H1 (cell line): ENCODE measurements around the gene TMEM272. TPM values are rescaled to one million over a fixed set of nuclear protein-coding genes. Genes with fewer than 3 reads are reported as not detected.

Experiments used
- CTCF ChIA-PET: fragments of 300-600 bp; sonication (Branson Sonifier 250); formaldehyde crosslinking; loops from one replicate; lab custom pipeline; 2021; ENCODE audit not compliant: partially characterized antibody; lab: Charles Lee
- POLR2A ChIA-PET: fragments of 300-600 bp; sonication (Branson Sonifier 250); formaldehyde crosslinking; loops from one replicate; lab custom pipeline; 2021; ENCODE audit warnings: inconsistent platforms; ENCODE audit not compliant: partially characterized antibody; lab: Charles Lee
- DNase-seq, 2 experiments: peaks; one replicate each; pipeline versions ENCODE4 v3.0.0 to v3.0.0-alpha.2; 2010 to 2022; ENCODE audit warnings: low spot score in 2 of 2, low read depth in 1 of 2, mixed read lengths in 1 of 2
- FAIRE-seq: peaks from 2 replicates; lab custom pipeline; 2011; peaks lifted over from hg19 to GRCh38; lab: Jason Lieb, UNC
- H2AFZ ChIP-seq: 2 replicates; pipeline ENCODE4 v1.8.1; 2012; ENCODE audit warnings: low read length, inconsistent platforms
- H2AK5ac ChIP-seq: 2 replicates; pipeline ENCODE4 v1.6.1; 2013; ENCODE audit warnings: low read depth, low read length
- H2BK120ac ChIP-seq: replicated peaks from 2 replicates; pipeline ENCODE3; 2013; ENCODE audit warnings: low read depth, low read length, inconsistent platforms
- H2BK12ac ChIP-seq: 2 replicates; pipeline ENCODE4 v1.6.1; 2013; ENCODE audit warnings: low read depth, low read length
- H2BK15ac ChIP-seq: 2 replicates; pipeline ENCODE4 v1.6.1; 2013; ENCODE audit warnings: low read length
- H2BK20ac ChIP-seq: 2 replicates; pipeline ENCODE4 v1.6.1; 2013; ENCODE audit warnings: low read length
- H2BK5ac ChIP-seq: 2 replicates; pipeline ENCODE4 v1.6.1; 2013; ENCODE audit warnings: low read depth, low read length
- H3K14ac ChIP-seq: 2 replicates; pipeline ENCODE4 v1.6.1; 2013; ENCODE audit warnings: inconsistent platforms; ENCODE audit not compliant: insufficient read length
- H3K18ac ChIP-seq: 2 replicates; pipeline ENCODE4 v1.6.1; 2013; ENCODE audit warnings: low read length; ENCODE audit errors: extremely low read depth
- H3K23ac ChIP-seq: 2 replicates; pipeline ENCODE4 v1.6.1; 2013; ENCODE audit warnings: inconsistent platforms; ENCODE audit not compliant: insufficient read length
- H3K23me2 ChIP-seq: 2 replicates; pipeline ENCODE4 v1.6.1; 2013; ENCODE audit warnings: low read depth, low read length
- H3K27ac ChIP-seq: 2 replicates; pipeline ENCODE4 v1.6.1; 2011; ENCODE audit warnings: low read depth, low read length, inconsistent platforms
- H3K27me3 ChIP-seq, 4 experiments: replicated peaks in 1 of 4; 1 replicate in 1 of 4; 2 replicates in 3 of 4; pipeline versions ENCODE4 v1.6.1 to v1.8.1; 2011 to 2013; ENCODE audit warnings: low read length in 3 of 4, mild to moderate bottlenecking in 3 of 4, inconsistent platforms in 2 of 4, mixed read lengths in 2 of 4, moderate library complexity in 1 of 4; ENCODE audit not compliant: control insufficient read depth in 3 of 4, insufficient read depth in 3 of 4; ENCODE audit errors: extremely low read depth in 1 of 4
- H3K36me3 ChIP-seq, 4 experiments: 2 replicates each; pipeline versions ENCODE4 v1.6.1 to v1.8.1; 2011 to 2013; ENCODE audit warnings: mild to moderate bottlenecking in 4 of 4, low read length in 3 of 4, moderate library complexity in 2 of 4, control low read depth in 1 of 4, inconsistent platforms in 1 of 4; ENCODE audit not compliant: insufficient read depth in 4 of 4, control insufficient read depth in 2 of 4
- H3K4ac ChIP-seq: replicated peaks from 2 replicates; pipeline ENCODE3; 2013; ENCODE audit warnings: low read length, low read depth, mixed read lengths, inconsistent platforms; ENCODE audit not compliant: insufficient read length
- H3K4me1 ChIP-seq, 4 experiments: replicated peaks in 1 of 4; 1 replicate in 1 of 4; 2 replicates in 3 of 4; pipeline versions ENCODE4 v1.6.1 to v1.8.1; 2011 to 2013; ENCODE audit warnings: low read length in 3 of 4, inconsistent platforms in 2 of 4, mixed read lengths in 1 of 4; ENCODE audit not compliant: insufficient read depth in 4 of 4, control insufficient read depth in 3 of 4
- H3K4me2 ChIP-seq, 2 experiments: 2 replicates each; pipeline versions ENCODE4 v1.6.1 to v1.8.1; 2011 to 2013; ENCODE audit warnings: low read depth in 2 of 2, low read length in 2 of 2, control low read depth in 1 of 2, inconsistent platforms in 1 of 2, mild to moderate bottlenecking in 1 of 2; ENCODE audit not compliant: insufficient read depth in 1 of 2
- H3K4me3 ChIP-seq, 4 experiments: fragments of 200-600, 300-600 bp in 1 of 4; sonication (generic), shearing (Covaris generic), sonication (Bioruptor Twin) in 1 of 4; 2 replicates each; pipeline versions ENCODE4 v1.5.1 to v1.8.1; 2011 to 2016; ENCODE audit warnings: low read length in 4 of 4, low read depth in 3 of 4, control low read depth in 2 of 4, inconsistent platforms in 2 of 4, mild to moderate bottlenecking in 2 of 4, mixed read lengths in 1 of 4, moderate library complexity in 1 of 4; ENCODE audit not compliant: insufficient read depth in 2 of 4; ENCODE audit errors: extremely low read depth in 1 of 4
- H3K56ac ChIP-seq: replicated peaks from 2 replicates; pipeline ENCODE3; 2013; ENCODE audit warnings: low read depth, mild to moderate bottlenecking, mixed read lengths, low read length, inconsistent platforms; ENCODE audit not compliant: insufficient read length
- H3K79me1 ChIP-seq: 2 replicates; pipeline ENCODE4 v1.6.1; 2013; ENCODE audit warnings: low read depth, low read length, control low read depth
- H3K79me2 ChIP-seq, 2 experiments: 2 replicates each; pipeline versions ENCODE4 v1.6.1 to v1.8.1; 2012 to 2013; ENCODE audit warnings: low read length in 2 of 2, mild to moderate bottlenecking in 2 of 2, inconsistent platforms in 1 of 2; ENCODE audit not compliant: insufficient read depth in 2 of 2, control insufficient read depth in 1 of 2
- H3K9ac ChIP-seq, 4 experiments: replicated peaks in 1 of 4; 1 replicate in 1 of 4; 2 replicates in 3 of 4; pipeline versions ENCODE4 v1.6.1 to v1.8.1; 2011 to 2013; ENCODE audit warnings: low read depth in 3 of 4, low read length in 3 of 4, control low read depth in 2 of 4, mild to moderate bottlenecking in 2 of 4, moderate library complexity in 2 of 4, inconsistent platforms in 1 of 4; ENCODE audit errors: extremely low read depth in 1 of 4
- H3K9me3 ChIP-seq, 2 experiments: 2 replicates each; pipeline versions ENCODE4 v1.6.1 to v1.8.1; 2012 to 2013; ENCODE audit warnings: mild to moderate bottlenecking in 2 of 2, moderate library complexity in 2 of 2, control low read depth in 1 of 2, inconsistent platforms in 1 of 2, low read depth in 1 of 2, low read length in 1 of 2, mixed read lengths in 1 of 2; ENCODE audit not compliant: insufficient read depth in 2 of 2
- H4K20me1 ChIP-seq, 2 experiments: replicated peaks in 1 of 2; 2 replicates each; pipeline versions ENCODE3 to v1.8.1; 2011 to 2013; ENCODE audit warnings: inconsistent platforms in 2 of 2, low read length in 2 of 2, mild to moderate bottlenecking in 1 of 2; ENCODE audit not compliant: insufficient read depth in 2 of 2, control insufficient read depth in 1 of 2
- H4K5ac ChIP-seq: 2 replicates; pipeline ENCODE4 v1.6.1; 2013; ENCODE audit warnings: low read length, low read depth, mixed read lengths, inconsistent platforms; ENCODE audit not compliant: insufficient read length
- H4K8ac ChIP-seq: 2 replicates; pipeline ENCODE4 v1.8.0; 2013; ENCODE audit warnings: mild to moderate bottlenecking, moderate library complexity, low read length, inconsistent platforms; ENCODE audit not compliant: insufficient read depth; ENCODE audit errors: extremely low read depth
- H4K91ac ChIP-seq: replicated peaks from 2 replicates; pipeline ENCODE3; 2013; ENCODE audit warnings: low read length, mixed read lengths, inconsistent platforms; ENCODE audit not compliant: insufficient read length
- CBX8 ChIP-seq: fragments of 300-800, 300-1000 bp; sonication (generic); IDR thresholded peaks from 2 replicates; pipeline ENCODE4 v1.7.1; 2016; ENCODE audit warnings: low read depth, low read length, borderline replicate concordance
- CHD1 ChIP-seq: IDR thresholded peaks from 2 replicates; pipeline ENCODE4 v1.6.1; 2012; ENCODE audit warnings: low read depth, low read length, improper control_type of control experiment
- HDAC6 ChIP-seq: IDR thresholded peaks from one replicate; pipeline ENCODE4 v1.7.1; 2012; ENCODE audit warnings: low read depth, mild to moderate bottlenecking, inconsistent platforms, low read length, moderate library complexity
- KDM1A ChIP-seq: fragments of 200-600, 300-600 bp; sonication (generic); IDR thresholded peaks from 2 replicates; pipeline ENCODE4 v1.7.1; 2016; ENCODE audit warnings: mild to moderate bottlenecking, low read length, borderline replicate concordance
- NANOG ChIP-seq: IDR thresholded peaks from 2 replicates; pipeline ENCODE4 v1.6.1; 2011; ENCODE audit warnings: low read length, low read depth, mild to moderate bottlenecking, inconsistent platforms; ENCODE audit not compliant: insufficient read depth, poor library complexity, severe bottlenecking
- PHF8 ChIP-seq: fragments of 200-600 bp; sonication (generic); conservative IDR thresholded peaks from 2 replicates; pipeline ENCODE4 v1.7.1; 2012; ENCODE audit warnings: low read depth, mild to moderate bottlenecking, inconsistent platforms, low read length, moderate library complexity
- SIRT6 ChIP-seq: IDR thresholded peaks from one replicate; pipeline ENCODE4 v1.7.1; 2012; ENCODE audit warnings: low read length, inconsistent platforms
- TEAD4 ChIP-seq: IDR thresholded peaks from 2 replicates; pipeline ENCODE4 v1.6.1; 2012; ENCODE audit warnings: low read depth, low read length, inconsistent platforms, mixed read lengths
- WGBS, 2 experiments: shearing (Covaris generic) in 1 of 2; methylation state at CpG; one replicate each; pipeline versions ENCODE4 v1.1.6 to v1.1.7; 2013 to 2015; ENCODE audit warnings: low lambda C conversion rate in 2 of 2, mixed read lengths in 2 of 2, inconsistent platforms in 1 of 2, low coverage in 1 of 2, missing lambda C conversion rate in 1 of 2; ENCODE audit not compliant: insufficient replicate concordance in 2 of 2, insufficient coverage in 1 of 2, insufficient read length in 1 of 2; ENCODE audit errors: extremely low coverage in 1 of 2, missing lambda C conversion rate in 1 of 2; 5-methylcytosine and 5-hydroxymethylcytosine counted together
- polyA plus RNA-seq, 7 experiments: library from polyadenylated mRNA; depleted of rRNA in 3 of 7; stranded (reverse) in 5 of 7; unstranded in 2 of 7; fragments of >200 nt in 5 of 7; fragments of 200-250 nt in 2 of 7; gene quantifications; 1 replicate in 5 of 7; 2 replicates in 1 of 7; 4 replicates in 1 of 7; pipeline versions ENCODE4 v1.2.1 to v1.2.3, GENCODE V29; 2011 to 2013; ENCODE audit warnings: missing spikeins in 2 of 7, mixed read lengths in 2 of 7
- total RNA-seq: library from RNA; stranded (reverse); fragmentation: NEBNext Ultra II Directional; extraction: Animal tissue kit (Norgen Biotek cat#: 25700); gene quantifications from 2 replicates; pipeline ENCODE4 v1.2.1, GENCODE V29; 2021

The TMEM272 gene
- total and polyA plus RNA-seq, 2 of the 8 experiments (the other 6 are each of a cell fraction or from before 2014, with no cell fraction given): 0.05 TPM; not detected in 1

- H3K9me3 ChIP-seq: no peaks in the 10 kb centered on the region
- no peak overlapping the region for H3K23ac ChIP-seq
- no peak overlapping the region; a peak in 1 of 7 replicates for H3K9ac ChIP-seq
- no peaks in the 10 kb centered on the region for H3K36me3 ChIP-seq
- H2BK20ac ChIP-seq: no peak overlapping the region
- H4K20me1 ChIP-seq: no peaks in the 10 kb centered on the region
- FAIRE-seq (no peak), DNase-seq (no peak)
- no peak for TF ChIP-seq NANOG
- TF ChIP-seq HDAC6: no peak
- no peak for TF ChIP-seq SIRT6
- no peak for TF ChIP-seq CBX8
- no peak for TF ChIP-seq TEAD4
- no peak for TF ChIP-seq PHF8
- TF ChIP-seq CHD1: no peak
- no peak for TF ChIP-seq KDM1A
- no peak overlapping the region for H4K5ac ChIP-seq
- H3K18ac ChIP-seq: no peak overlapping the region
- H2BK5ac ChIP-seq: no peak overlapping the region
- H2BK120ac ChIP-seq: no peak overlapping the region
- H3K4me3 ChIP-seq: no peak overlapping the region
- H3K4ac ChIP-seq: no peak overlapping the region
- no peak overlapping the region for H4K91ac ChIP-seq
- H2AFZ ChIP-seq: no peak overlapping the region
- H3K79me2 ChIP-seq: no peaks in the 10 kb centered on the region
- H3K4me2 ChIP-seq: no peak overlapping the region
- ChIA-PET CTCF (interaction anchor here (0.8 to 3.4 kb wide), 5 partner anchors 9 to 265 kb away, joined by 3 to 14 read pairs (median 3); no protein-coding TSS in a partner anchor), POLR2A (no interaction called here)
- no peak overlapping the region for H4K8ac ChIP-seq
- no peak overlapping the region for H3K56ac ChIP-seq
- H3K23me2 ChIP-seq: no peaks in the 10 kb centered on the region; the same call in 1 of the 2 replicates
- H3K27me3 ChIP-seq: peaks cover 0 to 2% (median 0%) of the 10 kb centered on the region in 4 experiments; a peak in 1 of 7 replicates
- no peaks in the 10 kb centered on the region for H3K79me1 ChIP-seq
- no peak overlapping the region for H2BK12ac ChIP-seq
- H3K27ac ChIP-seq: no peak overlapping the region
- H3K4me1 ChIP-seq: no peaks in the 10 kb centered on the region
- H3K14ac ChIP-seq: no peak overlapping the region
- no peak overlapping the region for H2BK15ac ChIP-seq
- 84% methylated on average over 7 of the region's 7 CpGs; no CpG with 5 or more reads in 1 of the 2 experiments for WGBS, 2 experiments
- no peak overlapping the region for H2AK5ac ChIP-seq
Observed at GRCh38 chr13:51862957-51863356, 18.0 kb upstream of the TMEM272 start.
